Measurements from ENCODE around the gene DAPP1. TPM values are rescaled to one million over a fixed set of nuclear protein-coding genes. Genes with fewer than 3 reads are reported as not detected.
"Not testable (repeated sequence)": the region's sequence is repeated elsewhere in the genome, so short reads cannot be mapped to it uniquely, and the experiment has no call there.

Gene DAPP1, protein sequence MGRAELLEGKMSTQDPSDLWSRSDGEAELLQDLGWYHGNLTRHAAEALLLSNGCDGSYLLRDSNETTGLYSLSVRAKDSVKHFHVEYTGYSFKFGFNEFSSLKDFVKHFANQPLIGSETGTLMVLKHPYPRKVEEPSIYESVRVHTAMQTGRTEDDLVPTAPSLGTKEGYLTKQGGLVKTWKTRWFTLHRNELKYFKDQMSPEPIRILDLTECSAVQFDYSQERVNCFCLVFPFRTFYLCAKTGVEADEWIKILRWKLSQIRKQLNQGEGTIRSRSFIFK
- 25.3 TPM for total RNA-seq

DNA sequence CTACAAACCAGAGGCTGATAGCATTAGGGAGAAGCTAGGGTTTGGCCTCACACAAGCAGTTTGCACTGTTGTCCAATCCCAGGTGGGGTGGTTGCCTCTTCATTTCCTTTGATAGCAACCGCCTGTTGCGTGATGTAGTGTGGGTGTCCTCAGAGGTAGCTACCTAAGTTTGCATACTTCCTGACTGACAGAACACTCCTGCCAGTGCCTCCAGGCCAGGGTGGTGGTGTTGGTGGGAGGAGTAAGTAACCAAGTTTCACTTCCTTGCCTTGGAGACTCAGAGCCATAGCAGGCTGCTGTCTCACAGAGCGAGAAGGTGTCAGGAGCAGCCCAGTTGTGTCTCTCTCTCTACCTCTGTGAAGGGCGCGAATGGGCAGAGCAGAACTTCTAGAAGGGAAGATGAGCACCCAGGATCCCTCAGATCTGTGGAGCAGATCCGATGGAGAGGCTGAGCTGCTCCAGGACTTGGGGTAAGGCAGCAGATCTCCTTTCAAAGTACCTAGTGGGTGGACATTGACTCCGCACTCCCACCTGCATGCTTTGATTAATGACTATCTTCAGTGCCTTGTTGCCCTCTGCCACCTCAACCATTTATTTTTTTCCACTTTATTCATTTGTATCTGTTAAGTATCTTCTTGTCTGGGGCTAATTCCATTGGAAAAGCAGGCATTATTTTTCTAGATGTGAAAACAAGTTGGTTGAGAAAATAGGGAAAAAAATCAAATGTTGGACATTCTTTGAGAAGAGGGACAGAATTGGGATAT, at the start of gene DAPP1:
TSS of gene DAPP1 (plus strand) at position 283 of the 764 bp plus-strand sequence. CDS start at position 370, 87 bp downstream.
- peak; percentile 78 for DNase-seq (ENCODE audit: low spot score)

DNA sequence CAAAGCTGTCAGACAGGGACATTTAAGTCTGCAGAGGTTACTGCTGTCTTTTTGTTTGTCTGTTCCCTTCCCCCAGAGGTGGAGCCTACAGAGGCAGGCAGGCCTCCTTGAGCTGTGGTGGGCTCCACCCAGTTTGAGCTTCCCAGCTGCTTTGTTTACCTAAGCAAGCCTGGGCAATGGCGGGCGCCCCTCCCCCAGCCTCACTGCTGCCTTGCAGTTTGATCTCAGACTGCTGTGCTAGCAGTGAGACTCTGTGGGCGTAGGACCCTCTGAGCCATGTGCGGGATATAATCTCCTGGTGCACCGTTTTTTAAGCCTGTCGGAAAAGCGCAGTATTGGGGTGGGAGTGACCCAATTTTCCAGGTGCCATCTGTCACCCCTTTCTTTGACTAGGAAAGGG, 45.8 kb upstream of the DAPP1 start:
- DNase-seq (ENCODE audit: low spot score), result not testable (repeated sequence)

DNA sequence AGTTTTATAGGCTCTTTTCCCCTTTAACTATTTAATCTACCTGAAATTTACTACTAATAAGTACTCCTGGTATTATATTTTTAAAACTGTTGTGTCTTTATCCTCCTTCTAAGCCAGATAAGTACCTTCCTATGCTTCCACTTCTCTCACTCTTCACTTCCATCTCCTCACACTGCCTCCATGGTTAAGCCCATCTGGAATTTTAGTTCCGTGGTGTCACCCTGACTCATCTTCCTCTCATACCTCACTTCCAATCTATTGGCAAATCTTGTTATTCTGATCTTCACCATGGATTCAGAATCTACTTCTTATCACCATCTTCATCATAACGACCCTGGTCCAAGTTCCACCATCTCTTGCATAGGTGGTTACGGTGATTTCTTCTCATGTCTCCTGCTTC, 32.7 kb upstream of the DAPP1 start:
- no peak for DNase-seq (ENCODE audit: low spot score)

DNA sequence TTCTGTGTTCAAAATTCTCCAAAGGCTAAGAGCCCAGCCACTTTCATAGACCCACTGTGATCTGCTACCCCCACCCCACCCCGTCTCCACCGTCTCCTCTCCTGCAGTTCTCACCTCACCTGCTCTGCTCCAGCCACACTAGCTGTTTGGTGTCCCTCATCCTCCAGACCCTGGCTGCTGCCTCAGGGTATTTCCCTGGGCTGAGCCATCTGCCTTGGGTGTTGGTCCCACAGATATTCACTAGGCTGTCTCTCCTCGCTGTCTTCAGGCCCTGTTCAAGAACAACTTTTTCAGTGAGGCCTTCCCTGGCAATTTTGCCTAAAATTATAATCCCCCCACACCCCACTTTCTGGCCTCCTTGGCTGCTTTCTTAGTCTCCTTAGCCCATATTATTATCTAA, 31.8 kb upstream of the DAPP1 start:
- no peak for DNase-seq (ENCODE audit: low spot score)

DNA sequence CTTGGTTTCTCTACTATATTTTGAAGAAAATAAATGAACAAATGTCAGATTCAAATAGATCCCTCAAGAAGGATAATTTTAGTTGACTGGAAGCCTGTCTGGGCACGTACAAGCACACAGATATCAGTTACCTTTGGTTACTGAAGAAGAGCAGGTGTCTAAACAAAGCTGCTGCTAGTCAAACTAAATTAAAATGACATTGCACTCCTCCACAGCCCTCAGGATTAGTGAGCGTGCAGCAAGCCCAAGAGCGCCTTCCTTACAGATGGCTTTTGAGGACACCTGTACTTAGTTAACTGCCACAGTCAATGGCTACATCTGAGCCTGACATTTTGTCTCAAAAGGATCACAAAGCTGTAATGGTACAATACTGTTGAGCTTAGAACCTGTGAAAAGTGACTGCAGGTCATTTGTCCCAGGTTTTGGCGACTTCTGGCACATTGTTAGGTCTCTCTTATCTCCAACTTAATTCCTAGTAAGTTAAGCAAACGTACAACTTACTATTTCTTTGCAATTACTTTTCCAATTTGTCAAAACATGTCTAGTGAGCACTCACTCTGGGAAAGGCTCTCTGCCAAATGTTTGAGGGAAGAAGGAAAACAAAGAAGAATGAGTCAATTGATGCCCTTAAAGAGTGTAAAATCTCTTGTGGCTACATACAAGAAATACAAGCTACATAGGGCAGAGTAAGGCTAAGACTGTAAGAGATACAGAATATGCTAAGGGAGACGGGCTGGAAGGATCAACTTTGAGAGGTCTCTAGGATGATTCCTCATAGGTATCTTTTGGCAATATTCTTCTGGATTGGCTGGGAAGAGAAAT, 25.6 kb upstream of the DAPP1 start:
- DNase-seq (ENCODE audit: low spot score), result no peak

DNA sequence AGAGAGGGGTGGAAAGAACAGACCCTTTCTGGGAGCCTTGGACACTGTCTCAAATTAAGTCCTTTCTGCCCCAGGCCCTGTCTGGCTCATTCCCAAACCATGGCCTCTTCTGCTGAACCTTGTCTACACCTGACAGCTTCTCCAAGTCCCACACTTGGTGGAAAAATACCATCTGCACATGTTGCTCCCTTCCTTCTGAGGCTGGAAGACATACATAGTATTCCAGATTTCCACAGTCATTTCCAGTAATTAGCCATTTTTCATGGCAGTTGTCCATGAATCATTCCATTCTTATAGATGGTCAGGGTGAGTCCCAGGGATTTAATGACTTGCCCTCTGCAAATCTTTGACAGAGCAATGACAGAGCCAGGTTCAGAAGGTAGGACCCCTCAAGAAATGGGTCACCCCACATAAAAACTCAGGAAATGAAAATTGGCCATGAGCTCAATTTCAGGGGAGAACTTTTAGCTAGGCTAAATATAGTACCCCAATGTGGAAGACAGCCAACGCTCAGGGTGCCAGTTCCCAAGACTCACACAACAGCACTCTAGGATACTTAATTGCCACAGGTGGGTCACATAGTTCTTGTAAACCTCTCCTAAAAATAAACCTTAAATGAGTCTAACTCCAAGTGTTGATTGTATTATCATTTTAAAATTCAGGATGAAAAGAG, 16.2 kb upstream of the DAPP1 start:
- DNase-seq (ENCODE audit: low spot score), result no peak

DNA sequence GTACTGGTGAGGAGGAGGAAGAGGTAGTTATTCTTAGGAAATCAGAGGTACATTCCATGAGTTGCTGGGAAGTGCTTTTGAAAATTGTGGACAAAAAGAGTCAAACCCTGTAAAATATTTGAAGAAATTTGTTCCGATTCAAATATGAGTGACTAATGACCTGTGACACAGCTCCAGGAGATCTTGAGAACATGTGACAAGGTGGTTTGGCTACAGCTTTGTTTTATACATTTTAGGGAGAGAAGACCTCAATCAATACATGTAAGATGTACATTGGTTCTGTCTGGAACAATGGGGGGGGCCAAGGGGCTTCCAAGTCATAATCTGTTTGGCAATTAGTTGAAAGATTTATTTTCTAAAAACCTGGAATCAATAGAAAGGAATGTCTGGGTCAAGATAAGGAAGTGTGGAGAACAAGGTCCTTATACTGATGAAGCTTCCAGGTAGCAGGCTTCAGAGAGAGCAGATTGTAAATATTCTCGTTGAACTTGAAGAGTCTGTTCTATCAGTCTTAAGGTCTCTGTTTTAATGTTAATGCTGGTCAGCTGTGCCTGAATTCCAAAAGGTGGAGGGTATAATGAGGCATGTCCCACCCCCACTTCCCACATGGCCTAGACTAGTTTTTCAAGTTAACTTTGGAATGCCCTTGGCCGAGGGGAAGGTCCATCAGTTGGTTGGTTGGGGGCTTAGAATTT, 15.5 kb upstream of the DAPP1 start:
- DNase-seq (ENCODE audit: low spot score), result no peak

DNA sequence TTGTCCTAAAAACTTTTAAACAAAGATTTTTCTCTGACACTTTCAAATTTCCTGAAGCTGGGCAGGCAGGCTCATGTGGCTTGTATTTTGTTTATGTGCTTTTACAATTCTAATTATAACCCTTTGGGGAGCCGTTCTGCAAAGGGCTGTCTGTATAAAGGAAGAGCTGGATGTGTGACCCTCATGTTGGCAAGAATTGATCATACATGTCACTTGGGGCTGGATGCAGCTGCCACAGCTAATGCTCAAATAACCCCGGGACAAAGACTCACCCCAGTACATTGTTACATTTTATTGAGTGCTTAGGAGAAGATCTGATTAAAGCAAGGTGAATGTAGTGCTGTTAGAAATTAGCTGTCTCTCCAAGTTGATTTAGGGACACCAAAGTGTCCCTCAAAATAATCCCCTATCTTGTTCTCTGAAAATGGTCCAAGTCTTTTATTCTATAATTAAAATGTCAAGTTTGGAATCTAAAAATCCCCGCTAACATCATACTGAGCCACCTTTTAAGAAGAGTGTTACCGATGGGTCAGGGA, 13.0 kb upstream of the DAPP1 start:
- no peak for DNase-seq (ENCODE audit: low spot score)

DNA sequence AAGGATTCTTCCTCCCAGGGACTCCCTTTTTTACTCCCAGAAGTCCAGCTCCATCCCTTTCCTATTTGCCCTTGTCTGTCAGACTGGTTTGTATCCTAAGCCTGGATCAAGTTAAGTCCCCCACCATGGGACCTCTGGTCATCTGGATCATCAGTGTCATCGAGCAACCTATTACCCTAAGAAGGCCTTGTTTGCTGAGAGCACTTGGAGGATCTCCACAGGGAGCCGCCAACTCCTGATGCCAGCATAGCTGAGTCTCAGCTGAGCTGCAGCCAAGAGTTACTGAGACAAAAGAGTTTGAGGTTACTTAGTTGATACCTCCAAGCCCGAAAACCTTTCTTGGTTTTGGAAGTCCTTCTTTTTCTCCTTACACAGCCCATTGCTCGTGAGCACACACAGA, 10.1 kb upstream of the DAPP1 start:
- DNase-seq (ENCODE audit: low spot score), result no peak

DNA sequence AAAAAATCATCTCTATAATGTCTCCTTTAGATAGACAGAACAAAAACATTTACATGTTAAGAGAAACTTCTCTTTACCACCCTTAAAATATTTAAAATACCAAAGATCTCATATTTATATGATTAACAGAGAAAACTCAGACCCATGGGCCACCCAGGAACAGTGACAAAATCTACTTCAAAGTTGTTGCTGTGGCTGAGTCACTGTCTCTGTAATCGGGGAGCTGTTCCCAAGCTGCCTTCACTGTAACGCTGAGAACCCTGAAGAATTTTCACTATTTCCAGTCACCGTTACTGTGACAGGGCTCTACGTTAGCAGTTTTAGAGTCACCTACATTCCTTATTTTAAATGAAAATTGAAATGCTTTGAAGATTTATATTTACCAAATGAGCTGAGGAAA, 9.0 kb upstream of the DAPP1 start:
- no peak for DNase-seq (ENCODE audit: low spot score)

DNA sequence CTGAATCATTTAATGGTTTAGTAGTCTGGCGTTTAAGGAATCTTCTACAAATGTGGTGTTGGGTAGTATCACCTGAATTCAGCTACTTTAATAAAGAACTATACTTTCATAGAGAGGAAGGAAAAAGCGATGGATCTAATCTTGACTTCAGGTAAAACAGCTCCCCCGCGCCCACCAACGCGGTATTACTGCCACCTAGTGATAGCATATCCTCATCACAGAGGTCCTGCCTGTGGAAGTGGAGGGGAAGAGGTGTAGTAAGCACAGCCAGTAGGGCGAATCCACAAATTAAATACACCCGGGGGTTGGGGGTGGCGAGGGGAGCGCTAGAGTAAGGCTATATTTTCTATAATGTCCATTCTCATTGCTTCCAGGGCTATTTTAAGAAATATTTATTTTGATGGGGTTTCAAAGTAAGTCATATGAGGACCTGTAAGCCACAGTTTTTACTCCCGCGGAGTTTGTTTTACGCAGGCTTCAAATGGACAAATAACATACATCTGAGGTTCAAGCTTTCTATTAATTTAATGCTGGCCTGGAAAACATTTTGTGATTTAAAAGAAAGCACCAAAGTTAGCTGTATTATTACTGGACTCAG, 8.3 kb upstream of the DAPP1 start:
- peak; percentile 69 for DNase-seq (ENCODE audit: low spot score)

DNA sequence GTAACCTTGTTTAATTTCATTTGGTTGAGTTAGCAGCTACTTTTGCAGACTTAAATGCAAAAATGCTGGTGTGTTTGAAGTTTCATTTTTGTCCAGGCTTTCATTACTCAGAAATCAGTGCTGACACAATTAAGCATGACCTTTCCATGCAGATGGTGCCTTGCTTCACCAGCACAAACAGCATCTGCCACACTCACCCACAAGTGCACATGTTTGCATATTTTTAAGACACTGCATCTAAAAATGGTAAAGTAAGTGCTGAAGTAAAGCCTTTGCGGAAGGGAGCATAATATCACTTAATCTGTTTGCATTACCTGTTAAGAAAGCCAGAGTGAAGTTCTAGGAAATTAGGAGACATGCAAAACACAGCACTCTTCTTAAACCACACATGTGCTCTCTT, 7.3 kb upstream of the DAPP1 start:
- no peak for DNase-seq (ENCODE audit: low spot score)

DNA sequence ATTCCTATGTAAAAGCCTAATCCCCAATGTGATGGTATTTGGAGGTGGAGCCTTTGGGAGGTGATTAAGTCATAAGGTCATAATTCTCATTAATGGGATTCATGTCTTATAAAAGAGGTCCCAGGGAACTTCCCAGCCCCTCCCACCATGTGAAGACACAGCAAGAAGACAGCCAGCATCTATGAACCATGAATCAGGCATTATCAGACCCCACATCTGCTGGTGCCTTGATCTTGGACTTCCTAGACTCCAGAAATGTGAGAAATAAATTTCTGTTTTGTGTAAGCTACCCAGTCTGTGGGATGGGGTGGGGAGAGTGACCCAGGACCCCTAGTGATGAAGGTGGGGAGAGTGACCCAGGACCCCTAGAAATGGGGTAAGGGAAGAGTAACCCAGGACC, 6.1 kb upstream of the DAPP1 start:
- no peak for DNase-seq (ENCODE audit: low spot score)

DNA sequence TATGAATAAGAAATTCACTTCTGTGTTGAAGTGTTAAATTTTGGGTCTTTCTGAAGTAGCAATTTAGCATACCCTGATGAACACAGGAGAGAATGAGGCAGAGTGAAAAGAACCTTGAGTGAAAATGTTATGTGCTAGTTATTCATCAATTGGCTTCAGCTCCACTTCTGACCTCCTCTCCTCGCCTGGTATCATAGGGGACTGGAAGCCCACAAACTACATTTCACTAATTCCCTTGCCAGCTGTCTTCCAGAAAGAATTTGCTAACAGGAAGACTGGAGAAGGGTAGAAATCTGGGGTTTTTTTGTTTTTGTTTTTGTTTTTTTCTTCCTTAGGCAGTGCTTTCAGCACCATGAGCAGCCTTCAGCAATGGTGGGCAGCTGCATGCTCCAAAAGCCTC, 5.5 kb upstream of the DAPP1 start:
- no peak for DNase-seq (ENCODE audit: low spot score)

DNA sequence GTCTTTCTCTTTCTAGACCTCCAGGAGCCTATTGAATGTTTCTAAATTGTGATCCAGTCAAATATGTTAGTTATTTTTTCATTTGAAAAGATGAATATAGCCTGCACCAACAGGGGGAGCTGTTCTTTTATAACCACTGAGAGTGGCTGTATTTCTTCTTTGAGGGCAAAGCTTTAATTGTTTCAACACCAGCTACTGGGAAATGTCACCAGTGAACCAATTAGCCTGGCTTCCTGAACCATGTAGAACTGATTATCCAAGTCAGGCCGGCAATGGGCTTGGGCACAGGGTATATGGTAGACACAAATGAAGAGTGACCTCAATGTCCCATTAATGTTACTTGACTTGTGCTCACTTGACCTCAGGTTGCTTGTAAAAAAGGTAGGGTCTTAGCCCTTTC, 4.8 kb upstream of the DAPP1 start:
- DNase-seq (ENCODE audit: low spot score), result no peak

DNA sequence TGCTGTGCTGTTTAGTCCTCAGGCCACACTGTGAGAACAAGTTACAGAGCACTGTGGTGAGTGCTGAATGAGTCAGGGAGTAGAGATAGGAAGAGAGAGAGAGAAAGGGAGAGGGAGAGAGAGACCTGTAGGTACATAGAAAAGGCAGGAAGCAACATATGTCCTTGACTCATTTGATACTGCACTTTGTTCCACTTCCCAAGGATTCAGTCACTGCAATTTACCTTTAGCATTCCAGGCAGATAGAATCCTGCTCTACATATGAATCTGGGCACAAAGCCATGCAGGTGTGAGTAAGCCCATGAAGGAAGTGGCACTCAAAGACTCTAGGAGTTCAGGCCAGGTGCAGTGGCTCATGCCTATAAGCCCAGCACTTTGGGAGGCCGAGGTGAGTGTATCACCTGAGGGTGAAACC, 1.0 kb upstream of the DAPP1 start:
- peak; percentile 75 for DNase-seq (ENCODE audit: low spot score)

DNA sequence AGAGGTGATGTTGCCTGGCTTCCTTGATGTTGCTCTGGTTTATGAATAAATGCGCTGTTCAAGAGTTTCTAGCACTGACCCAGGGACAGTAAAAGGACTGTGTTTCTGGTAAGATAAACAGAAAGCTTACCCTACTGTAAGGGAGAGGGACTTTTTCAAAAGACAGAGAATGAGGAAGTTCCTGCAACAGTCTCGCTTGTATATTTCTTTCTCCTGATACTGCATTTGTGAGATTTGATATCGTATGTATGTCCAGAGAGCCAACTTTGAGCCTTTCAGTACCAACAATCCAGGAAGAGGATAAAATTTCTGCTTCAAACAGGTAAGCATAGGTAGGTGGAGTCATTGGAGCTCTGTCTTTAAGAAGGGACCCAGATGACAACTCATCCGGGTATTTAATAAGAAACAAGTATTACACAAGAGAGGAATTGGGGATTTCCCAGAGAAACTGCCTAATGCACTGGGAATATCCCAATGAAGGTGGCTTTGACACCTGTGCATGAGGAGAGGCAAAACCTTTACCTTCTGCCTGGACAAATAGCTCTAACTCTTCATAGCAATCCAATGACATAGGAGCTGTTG, 773 bp downstream of the DAPP1 start:
- no peak for DNase-seq (ENCODE audit: low spot score)

DNA sequence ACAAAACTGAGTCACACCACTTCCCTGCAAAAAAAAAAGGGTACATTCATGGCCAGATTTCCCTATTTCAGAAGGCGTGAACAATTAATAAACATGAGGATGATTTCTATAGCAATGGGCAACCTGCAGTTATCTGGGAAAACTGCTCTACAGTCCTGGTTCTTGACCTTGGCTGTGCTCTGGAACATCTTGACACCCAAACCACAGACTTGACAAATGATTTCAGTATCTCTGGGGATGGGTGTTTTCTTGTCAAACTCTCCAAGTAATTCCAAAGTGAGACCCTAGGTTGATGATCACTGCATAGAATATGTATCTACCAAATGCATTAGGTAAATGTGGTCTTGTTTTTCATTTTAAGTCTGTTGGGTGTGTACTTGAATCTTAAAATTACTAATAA, 2.0 kb downstream of the DAPP1 start:
- no peak for DNase-seq (ENCODE audit: low spot score)

DNA sequence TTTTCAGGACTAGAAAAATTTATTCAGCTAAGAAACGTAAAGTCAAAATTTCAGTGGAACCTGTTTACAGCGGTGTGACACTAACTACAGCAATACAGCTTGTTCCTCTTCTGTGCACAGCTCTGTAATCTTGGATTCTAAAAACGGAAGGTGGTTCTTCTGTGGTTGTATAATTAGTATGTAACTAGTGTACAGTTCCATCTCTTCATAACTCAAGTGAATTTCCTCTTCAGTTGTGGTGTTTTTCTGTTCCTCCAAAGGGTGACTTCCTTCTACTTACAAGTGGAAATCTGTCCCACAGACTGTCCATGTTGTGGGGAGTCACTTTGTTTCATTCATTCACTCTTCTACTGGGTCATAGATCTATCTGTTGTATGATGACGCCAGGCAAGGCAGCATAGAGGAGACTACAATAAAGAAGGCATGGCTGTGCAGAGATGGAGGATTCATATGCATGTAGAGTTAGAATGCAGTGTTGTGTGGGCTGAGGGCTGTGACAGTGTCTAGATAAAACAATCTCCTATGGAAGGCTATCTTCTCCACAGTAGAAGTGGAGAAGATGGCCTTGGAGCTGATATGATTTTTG, 5.4 kb downstream of the DAPP1 start:
- no peak for DNase-seq (ENCODE audit: low spot score)

DNA sequence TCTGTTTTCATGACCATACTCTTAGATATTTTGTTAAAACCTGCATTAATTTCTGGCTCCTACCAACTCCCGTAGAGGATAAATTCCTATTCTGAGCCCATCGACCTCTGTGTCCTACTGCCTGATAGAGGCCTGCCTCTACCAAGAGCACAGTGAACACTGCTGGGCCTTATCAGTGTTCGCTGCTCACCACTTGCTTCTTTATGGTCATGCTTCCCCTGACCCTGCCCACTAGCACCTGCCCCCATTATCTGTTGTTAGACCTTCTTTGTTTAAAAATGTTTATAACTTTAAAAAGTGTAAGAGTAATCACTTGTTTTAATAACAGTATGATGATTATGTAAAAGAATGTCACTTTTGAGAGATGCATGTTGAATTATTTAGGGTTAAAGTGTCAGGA, 6.1 kb downstream of the DAPP1 start:
- no peak for DNase-seq (ENCODE audit: low spot score)

Data from ureter (tissue), 1 donor.